ENCODE results near the gene MED9. TPM values are rescaled to one million over a fixed set of nuclear protein-coding genes. Genes with fewer than 3 reads are reported as not detected.
"Not testable (repeated sequence)": the region's sequence is repeated elsewhere in the genome, so short reads cannot be mapped to it uniquely, and the experiment has no call there.

MED9 gene
- polyA plus RNA-seq (2012; ENCODE audit: insufficient read depth, insufficient read length, low read depth), result 11.4 TPM

- H3K4me1 ChIP-seq, result no peaks in the 10 kb centered on the region
- no peak for TF ChIP-seq CTCF (IDR thresholded peaks at IDR 0.05; ENCODE audit: low read depth, low read length)
- no peaks in the 10 kb centered on the region for H3K27me3 ChIP-seq
- H3K36me3 ChIP-seq, result no peaks in the 10 kb centered on the region
- peak within 1 kb of the TSS; percentile 72 for H3K4me3 ChIP-seq (ENCODE audit: low read depth, low read length)
- H3K9me3 ChIP-seq, result no peaks in the 10 kb centered on the region
- DNase-seq, result peak; percentile 88
Observed at GRCh38 chr17:17476865-17477467, at the start of gene MED9. Gene MED9 (plus strand): TSS chr17:17477000. CDS start chr17:17477042, 42 bp downstream.

- no peaks in the 10 kb centered on the region for H3K27me3 ChIP-seq
- no peaks in the 10 kb centered on the region for H3K4me1 ChIP-seq
- TF ChIP-seq CTCF (IDR thresholded peaks at IDR 0.05; ENCODE audit: low read depth, low read length), result no peak
- no peaks in the 10 kb centered on the region for H3K9me3 ChIP-seq
- DNase-seq, result no peak
- no peak overlapping the region for H3K4me3 ChIP-seq (ENCODE audit: low read depth, low read length)
- H3K36me3 ChIP-seq, result no peaks in the 10 kb centered on the region
Observed at GRCh38 chr17:17429222-17429621, 47.6 kb upstream of the MED9 start.

- not testable (repeated sequence) for DNase-seq; H3K4me3 ChIP-seq (ENCODE audit: low read depth, low read length); H3K36me3 ChIP-seq; H3K9me3 ChIP-seq; H3K27me3 ChIP-seq; H3K4me1 ChIP-seq
Observed at GRCh38 chr17:17430924-17431323, 45.9 kb upstream of the MED9 start.

GRCh38 chr17:17431605-17432004 is 45.2 kb upstream of the MED9 start:
- no peak for DNase-seq
- no peak overlapping the region for H3K4me3 ChIP-seq (ENCODE audit: low read depth, low read length)
- no peaks in the 10 kb centered on the region for H3K9me3 ChIP-seq
- H3K27me3 ChIP-seq, result no peaks in the 10 kb centered on the region
- H3K4me1 ChIP-seq, result no peaks in the 10 kb centered on the region
- TF ChIP-seq CTCF (IDR thresholded peaks at IDR 0.05; ENCODE audit: low read depth, low read length), result no peak
- no peaks in the 10 kb centered on the region for H3K36me3 ChIP-seq

GRCh38 chr17:17433000-17433703 is 43.6 kb upstream of the MED9 start:
- Histone ChIP-seq H3K27me3 (no peaks in the 10 kb centered on the region), H3K4me1 (no peaks in the 10 kb centered on the region)

GRCh38 chr17:17434477-17434876 is 42.3 kb upstream of the MED9 start:
- no peak for DNase-seq
- TF ChIP-seq CTCF (IDR thresholded peaks at IDR 0.05; ENCODE audit: low read depth, low read length), result no peak
- Histone ChIP-seq H3K4me3 (ENCODE audit: low read depth, low read length) (no peak overlapping the region), H3K9me3 (no peaks in the 10 kb centered on the region), H3K27me3 (no peaks in the 10 kb centered on the region), H3K36me3 (no peaks in the 10 kb centered on the region), H3K4me1 (no peaks in the 10 kb centered on the region)

More at GRCh38 chr17:17433000-17433703, 43.6 kb upstream of the MED9 start:
- no peaks in the 10 kb centered on the region for H3K36me3 ChIP-seq
- TF ChIP-seq CTCF (IDR thresholded peaks at IDR 0.05; ENCODE audit: low read depth, low read length), result no peak
- DNase-seq, result no peak
- H3K4me3 ChIP-seq (ENCODE audit: low read depth, low read length), result no peak overlapping the region
- no peaks in the 10 kb centered on the region for H3K9me3 ChIP-seq
